Ascending aorta (tissue), 2 donors: ENCODE results near the gene INO80E. TPM values are rescaled to one million over a fixed set of nuclear protein-coding genes. Genes with fewer than 3 reads are reported as not detected.

ENCODE experiments used
- DNase-seq, 2 donors: peaks; one replicate each; pipeline ENCODE4 v3.0.0-alpha.2; 2019; ENCODE audit warnings: low spot score in 2 of 2
- H3K27ac ChIP-seq, 2 donors: fragments of 200-600 bp; sonication (generic); one replicate each; pipeline ENCODE4 v1.5.1; 2016 to 2017; ENCODE audit warnings: mild to moderate bottlenecking in 1 of 2
- H3K27me3 ChIP-seq: fragments of 200-600 bp; sonication (generic); one replicate; pipeline ENCODE4 v1.5.1; 2017
- H3K36me3 ChIP-seq, 2 donors: fragments of 200-600 bp; sonication (generic); one replicate each; pipeline ENCODE4 v1.5.1; 2016
- H3K4me1 ChIP-seq, 2 donors: fragments of 200-600 bp; sonication (generic); one replicate each; pipeline ENCODE4 v1.5.1; 2016 to 2017; ENCODE audit warnings: mild to moderate bottlenecking in 1 of 2
- H3K4me3 ChIP-seq, 2 donors: fragments of 200-600 bp; sonication (generic); one replicate each; pipeline ENCODE4 v1.5.1; 2016 to 2017; ENCODE audit warnings: mild to moderate bottlenecking in 1 of 2
- H3K9me3 ChIP-seq, 2 donors: fragments of 200-600 bp; sonication (generic); one replicate each; pipeline ENCODE4 v1.5.1; 2016
- intact Hi-C: fragments of 100-400 bp; cut with DNase I; formaldehyde crosslinking; loops from one replicate; pipeline ENCODE4 v1.15.1; 2023
- total RNA-seq: library from RNA; depleted of rRNA; stranded (reverse); fragments of >200 nt; gene quantifications from one replicate; pipeline ENCODE4 v1.1.0, GENCODE V29; 2016
- TF ChIP-seq, protein P1 (sequence below), 3 experiments: fragments of 200-600 bp in 2 of 3; fragments of 450-650 bp in 1 of 3; sonication (generic) in 2 of 3; IDR thresholded peaks; one replicate each; pipeline ENCODE4 v1.5.1; 2016 to 2019; ENCODE audit warnings: antibody characterized with exemption in 3 of 3, mild to moderate bottlenecking in 1 of 3, moderate library complexity in 1 of 3

INO80E gene
- total RNA-seq, 1 donor from 2014 or later: 44.1 TPM

DNA sequence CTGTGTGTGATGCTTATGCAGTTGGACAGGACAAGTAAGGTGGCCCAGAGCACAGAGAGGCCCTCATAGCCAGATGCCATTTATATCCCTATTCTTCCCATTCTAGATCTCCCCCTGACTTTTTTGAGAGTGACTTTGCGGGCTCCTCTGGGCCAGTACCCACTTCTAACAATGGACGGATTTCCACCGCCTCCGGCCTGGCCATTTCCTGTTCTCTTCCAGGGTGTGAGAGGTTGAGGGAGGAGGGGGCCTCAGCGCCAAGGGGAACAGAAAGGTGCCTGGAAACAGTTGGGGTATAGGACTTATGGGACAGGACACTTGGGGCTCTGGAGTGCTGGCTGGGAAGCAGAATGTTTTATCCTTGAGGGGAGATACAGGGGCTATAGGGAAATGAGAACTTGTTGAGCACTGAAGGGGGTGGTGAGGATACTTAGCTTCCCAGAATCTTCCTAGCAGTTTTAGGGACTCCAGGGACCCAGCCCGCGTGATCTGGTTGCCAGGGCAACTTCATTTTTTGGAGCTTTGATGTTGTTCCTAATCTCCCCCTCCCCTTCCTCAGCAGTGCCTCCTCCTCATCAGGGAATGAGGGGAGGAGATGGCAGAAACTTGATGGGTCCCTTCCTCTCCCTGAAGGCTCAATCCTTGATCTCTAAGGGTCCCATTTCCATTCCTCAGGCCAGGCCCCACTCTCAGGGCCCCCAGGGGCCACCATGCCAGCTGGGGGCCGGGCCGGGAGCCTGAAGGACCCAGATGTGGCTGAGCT lies 18.8 kb upstream of the INO80E start:
- no peaks in the 10 kb centered on the region for H3K27me3 ChIP-seq
- H3K36me3 ChIP-seq: peaks cover 37 to 47% of the 10 kb centered on the region in 2 donors
- no peaks in the 10 kb centered on the region for H3K9me3 ChIP-seq
- H3K4me3 ChIP-seq: no peak overlapping the region
- H3K27ac ChIP-seq: peak overlapping the region in 1 of 2 donors; percentile 55
- H3K4me1 ChIP-seq: peaks cover 12 to 24% of the 10 kb centered on the region in 2 donors
- intact Hi-C loops: no loop called here
- TF ChIP-seq, protein P1, sequence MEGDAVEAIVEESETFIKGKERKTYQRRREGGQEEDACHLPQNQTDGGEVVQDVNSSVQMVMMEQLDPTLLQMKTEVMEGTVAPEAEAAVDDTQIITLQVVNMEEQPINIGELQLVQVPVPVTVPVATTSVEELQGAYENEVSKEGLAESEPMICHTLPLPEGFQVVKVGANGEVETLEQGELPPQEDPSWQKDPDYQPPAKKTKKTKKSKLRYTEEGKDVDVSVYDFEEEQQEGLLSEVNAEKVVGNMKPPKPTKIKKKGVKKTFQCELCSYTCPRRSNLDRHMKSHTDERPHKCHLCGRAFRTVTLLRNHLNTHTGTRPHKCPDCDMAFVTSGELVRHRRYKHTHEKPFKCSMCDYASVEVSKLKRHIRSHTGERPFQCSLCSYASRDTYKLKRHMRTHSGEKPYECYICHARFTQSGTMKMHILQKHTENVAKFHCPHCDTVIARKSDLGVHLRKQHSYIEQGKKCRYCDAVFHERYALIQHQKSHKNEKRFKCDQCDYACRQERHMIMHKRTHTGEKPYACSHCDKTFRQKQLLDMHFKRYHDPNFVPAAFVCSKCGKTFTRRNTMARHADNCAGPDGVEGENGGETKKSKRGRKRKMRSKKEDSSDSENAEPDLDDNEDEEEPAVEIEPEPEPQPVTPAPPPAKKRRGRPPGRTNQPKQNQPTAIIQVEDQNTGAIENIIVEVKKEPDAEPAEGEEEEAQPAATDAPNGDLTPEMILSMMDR (IDR thresholded peaks at IDR 0.05): no peak
- no peak for DNase-seq

DNA sequence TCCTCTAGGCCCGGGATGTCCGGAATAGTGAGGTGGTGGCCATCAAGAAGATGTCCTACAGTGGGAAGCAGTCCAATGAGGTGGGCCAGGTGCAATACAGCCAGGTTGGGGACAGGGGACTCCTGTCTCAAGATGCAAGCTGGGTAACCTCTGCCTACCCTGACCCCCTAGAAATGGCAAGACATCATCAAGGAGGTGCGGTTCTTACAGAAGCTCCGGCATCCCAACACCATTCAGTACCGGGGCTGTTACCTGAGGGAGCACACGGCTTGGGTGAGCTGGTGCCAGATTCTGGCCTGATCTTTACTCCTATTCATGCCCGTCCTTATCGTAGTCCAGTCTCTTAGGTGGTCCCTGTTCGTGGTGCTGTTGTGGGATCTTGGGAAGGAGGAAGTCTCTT lies 18.0 kb upstream of the INO80E start:
- DNase-seq: no peak
- H3K36me3 ChIP-seq: peaks cover 45 to 55% of the 10 kb centered on the region in 2 donors
- intact Hi-C loops: no loop called here
- no peaks in the 10 kb centered on the region for H3K27me3 ChIP-seq
- H3K4me3 ChIP-seq: no peak overlapping the region
- peaks cover 12 to 22% of the 10 kb centered on the region in 2 donors for H3K4me1 ChIP-seq
- H3K27ac ChIP-seq: peak overlapping the region in 1 of 2 donors; percentile 55
- H3K9me3 ChIP-seq: no peaks in the 10 kb centered on the region
- TF ChIP-seq, protein P1 (IDR thresholded peaks at IDR 0.05): no peak

DNA sequence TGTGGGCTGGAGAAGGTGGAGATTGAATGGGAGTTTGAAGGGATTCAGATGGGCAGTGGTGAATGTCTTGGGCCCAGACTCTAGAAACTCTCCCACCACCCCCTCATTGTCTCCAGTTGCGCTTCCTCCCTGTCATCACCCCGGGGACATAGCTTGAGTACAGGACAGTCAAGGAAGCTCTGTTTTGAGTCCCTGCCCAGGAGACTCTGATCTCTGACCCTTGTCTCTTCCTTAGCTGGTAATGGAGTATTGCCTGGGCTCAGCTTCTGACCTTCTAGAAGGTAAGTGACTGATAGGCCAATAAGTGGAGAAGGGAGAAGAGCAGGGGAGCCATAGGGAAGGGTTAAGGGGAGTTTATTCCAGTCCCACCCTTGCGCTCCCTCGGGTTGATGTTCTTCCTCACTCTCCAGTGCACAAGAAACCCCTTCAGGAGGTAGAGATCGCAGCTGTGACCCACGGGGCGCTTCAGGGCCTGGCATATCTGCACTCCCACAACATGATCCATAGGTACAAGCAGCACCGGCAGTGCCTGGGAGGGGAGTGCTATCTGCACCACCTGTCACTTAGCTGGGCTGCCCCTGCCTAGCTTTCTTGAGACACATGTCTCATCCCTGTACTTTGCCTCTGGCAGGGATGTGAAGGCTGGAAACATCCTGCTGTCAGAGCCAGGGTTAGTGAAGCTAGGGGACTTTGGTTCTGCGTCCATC lies 17.3 kb upstream of the INO80E start:
- peaks cover 51 to 61% of the 10 kb centered on the region in 2 donors for H3K36me3 ChIP-seq
- TF ChIP-seq, protein P1 (IDR thresholded peaks at IDR 0.05): no peak
- no peak overlapping the region for H3K27ac ChIP-seq
- no peaks in the 10 kb centered on the region for H3K9me3 ChIP-seq
- no peak overlapping the region for H3K4me3 ChIP-seq
- no peaks in the 10 kb centered on the region for H3K27me3 ChIP-seq
- intact Hi-C loops: no loop called here
- no peak for DNase-seq
- H3K4me1 ChIP-seq: peaks cover 12 to 21% of the 10 kb centered on the region in 2 donors

DNA sequence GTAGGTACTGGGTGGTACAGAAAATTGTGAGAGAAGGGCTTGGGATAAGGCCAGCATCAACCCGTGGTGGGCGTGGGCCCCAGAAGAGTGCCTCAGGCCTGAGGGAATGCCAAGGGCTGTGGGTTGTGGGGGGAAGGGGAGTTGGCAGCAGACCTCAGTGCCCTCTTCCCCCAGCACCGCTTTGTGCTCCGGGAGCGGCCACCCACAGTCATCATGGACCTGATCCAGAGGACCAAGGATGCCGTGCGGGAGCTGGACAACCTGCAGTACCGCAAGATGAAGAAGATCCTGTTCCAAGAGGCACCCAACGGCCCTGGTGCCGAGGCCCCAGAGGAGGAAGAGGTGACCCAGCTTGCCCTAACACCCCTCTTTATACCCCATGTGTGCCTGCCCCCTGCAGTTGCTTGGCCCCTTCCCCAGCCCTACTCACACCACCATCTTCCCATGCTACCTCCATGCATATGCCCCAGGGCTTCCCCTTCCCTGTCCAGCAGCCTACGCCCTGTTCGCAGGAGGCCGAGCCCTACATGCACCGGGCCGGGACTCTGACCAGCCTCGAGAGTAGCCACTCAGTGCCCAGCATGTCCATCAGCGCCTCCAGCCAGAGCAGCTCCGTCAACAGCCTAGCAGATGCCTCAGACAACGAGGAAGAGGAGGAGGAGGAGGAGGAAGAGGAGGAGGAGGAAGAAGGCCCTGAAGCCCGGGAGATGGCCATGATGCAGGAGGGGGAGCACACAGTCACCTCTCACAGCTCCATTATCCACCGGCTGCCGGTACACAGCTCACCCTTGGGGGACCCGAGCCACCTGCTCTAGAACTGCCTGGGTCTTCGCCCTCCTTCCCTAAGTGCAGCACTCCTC lies 13.3 kb upstream of the INO80E start:
- TF ChIP-seq, protein P1 (IDR thresholded peaks at IDR 0.05): no peak
- peaks cover 88 to 100% of the 10 kb centered on the region in 2 donors for H3K36me3 ChIP-seq
- no peaks in the 10 kb centered on the region for H3K9me3 ChIP-seq
- no peak overlapping the region for H3K4me3 ChIP-seq
- no peaks in the 10 kb centered on the region for H3K27me3 ChIP-seq
- no peak for DNase-seq
- no peak overlapping the region for H3K27ac ChIP-seq
- no peaks in the 10 kb centered on the region for H3K4me1 ChIP-seq
- intact Hi-C loops: no loop called here

DNA sequence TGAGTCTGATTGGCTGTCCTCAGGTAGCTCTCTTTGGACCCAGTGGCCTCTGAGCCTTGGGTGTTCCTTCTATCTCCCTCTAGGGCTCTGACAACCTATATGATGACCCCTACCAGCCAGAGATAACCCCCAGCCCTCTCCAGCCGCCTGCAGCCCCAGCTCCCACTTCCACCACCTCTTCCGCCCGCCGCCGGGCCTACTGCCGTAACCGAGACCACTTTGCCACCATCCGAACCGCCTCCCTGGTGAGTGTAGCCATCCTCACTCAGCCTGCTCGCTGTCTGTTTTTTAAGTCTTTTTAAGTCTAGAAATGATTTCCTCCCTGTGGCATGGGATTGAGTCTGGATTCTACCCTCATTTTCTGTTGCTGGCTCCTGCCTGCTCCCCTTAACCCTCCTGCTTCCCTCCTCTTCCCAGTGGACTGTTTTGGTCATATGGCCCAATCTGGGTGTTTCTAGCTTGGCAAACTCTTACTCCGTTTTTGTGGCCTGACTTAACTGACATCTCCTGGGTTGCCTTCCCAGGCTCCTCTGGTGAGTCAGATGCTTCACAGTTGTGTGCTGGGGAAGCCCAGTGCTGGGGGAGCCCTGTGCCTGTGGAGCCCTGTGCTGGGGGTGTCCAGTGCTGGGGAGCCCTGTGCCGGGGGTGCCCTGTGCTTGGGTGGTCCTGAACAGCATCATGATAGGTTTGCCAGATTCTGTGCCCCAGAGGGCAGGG lies 12.5 kb upstream of the INO80E start:
- DNase-seq: no peak
- TF ChIP-seq, protein P1 (IDR thresholded peaks at IDR 0.05): no peak
- Histone ChIP-seq H3K9me3 (no peaks in the 10 kb centered on the region), H3K27ac (no peak overlapping the region), H3K27me3 (no peaks in the 10 kb centered on the region), H3K4me3 (no peak overlapping the region), H3K36me3 (peaks cover 91 to 100% of the 10 kb centered on the region in 2 donors), H3K4me1 (no peaks in the 10 kb centered on the region)
- intact Hi-C loops: no loop called here
